ENCODE data around the gene CNP.
"Not testable (repeated sequence)": the region's sequence is repeated elsewhere in the genome, so short reads cannot be mapped to it uniquely, and the experiment has no call there.

Gene CNP

GRCh38 chr17:41966463-41967140 is at the start of gene CNP:
Gene CNP (plus strand): TSS chr17:41966795. CDS start chr17:41966885, 90 bp downstream.
- DNase-seq (ENCODE audit: low read depth in 3 of 3), result peak; percentile 79 to 91 (median 83)

DNA sequence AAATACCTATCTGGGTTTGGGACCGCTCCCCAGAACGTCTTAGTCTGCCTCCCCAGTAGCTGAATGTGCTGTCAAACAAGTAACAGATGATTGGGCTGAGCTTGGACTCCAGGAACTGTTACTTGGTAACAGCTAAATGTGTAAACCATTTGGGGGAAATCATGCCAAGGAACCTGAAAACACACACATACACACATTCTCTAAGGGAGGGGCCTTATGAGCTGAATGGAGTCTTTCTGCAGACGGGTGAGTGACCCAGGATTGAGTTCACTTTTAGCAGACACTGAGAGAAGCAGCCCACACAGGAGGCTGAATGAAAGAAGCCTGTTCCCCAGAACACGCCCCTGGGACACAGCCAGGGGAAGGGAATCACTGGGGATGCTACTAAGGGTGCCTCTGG is 49.4 kb upstream of the CNP start:
- no peak for DNase-seq (ENCODE audit: low read depth in 3 of 3)

DNA sequence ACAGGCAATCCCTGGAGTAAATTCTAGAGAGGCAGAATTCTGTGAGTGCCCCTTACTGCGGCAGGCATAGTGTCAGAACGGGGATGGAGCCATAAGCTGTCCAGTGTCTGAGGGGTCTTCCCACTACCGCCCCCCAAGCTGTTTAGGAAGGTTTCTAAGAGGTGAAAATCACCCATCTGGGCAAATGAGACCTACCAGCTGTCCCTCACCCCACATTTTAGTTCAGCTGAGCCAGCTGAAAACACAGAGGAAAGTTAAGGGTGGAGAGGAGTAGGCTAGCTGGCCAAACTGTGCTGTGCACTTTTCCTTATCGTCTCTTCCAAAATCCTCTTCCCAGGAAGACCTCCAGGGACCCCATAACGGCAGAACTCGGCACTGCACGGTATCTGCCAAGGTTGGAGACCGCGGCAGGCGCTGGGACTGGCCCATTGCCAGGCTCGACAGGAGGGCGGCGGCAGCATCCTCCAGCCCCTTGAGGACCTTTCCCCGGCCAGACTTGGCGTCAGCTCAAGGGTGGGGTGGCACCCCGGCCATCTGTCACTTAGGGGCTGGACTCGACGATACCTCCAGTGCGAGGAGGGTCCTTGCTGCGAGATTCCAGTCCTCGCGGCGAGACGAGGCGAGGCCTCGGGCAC is 48.8 kb upstream of the CNP start:
- DNase-seq (ENCODE audit: low read depth in 3 of 3), result peak in 1 of 3 donors; percentile 4

GRCh38 chr17:41918314-41919164 is 48.1 kb upstream of the CNP start, which contains the start of gene ACLY:
Gene ACLY (minus strand): TSS chr17:41918951. CDS start chr17:41913873, 5,078 bp downstream.
- peak; percentile 91 to 94 (median 92) for DNase-seq (ENCODE audit: low read depth in 3 of 3)

GRCh38 chr17:41919165-41919817 is 47.3 kb upstream of the CNP start:
- no peak for DNase-seq (ENCODE audit: low read depth in 3 of 3)

GRCh38 chr17:41919840-41920579 is 46.6 kb upstream of the CNP start:
- no peak for DNase-seq (ENCODE audit: low read depth in 3 of 3)

DNA sequence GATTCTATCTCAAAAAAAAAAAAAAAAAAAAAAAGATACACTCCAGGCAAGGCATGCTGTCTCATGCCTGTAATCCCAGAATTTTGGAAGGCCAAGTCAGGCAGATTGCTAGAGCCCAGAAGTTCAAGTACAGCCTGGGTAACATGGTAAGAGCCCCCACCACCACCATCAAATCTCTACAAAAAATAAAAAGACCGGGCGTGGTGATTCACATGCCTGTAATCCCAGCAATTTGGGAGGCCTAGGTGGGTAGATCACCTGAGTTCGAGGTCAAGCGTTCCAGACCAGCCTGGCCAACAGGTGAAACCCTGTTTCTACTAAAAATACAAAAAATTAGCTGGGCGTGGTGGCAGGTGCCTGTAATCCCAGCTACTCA is 46.0 kb upstream of the CNP start:
- no peak for DNase-seq (ENCODE audit: low read depth in 3 of 3)

GRCh38 chr17:41925991-41926590 is 40.5 kb upstream of the CNP start:
- no peak for DNase-seq (ENCODE audit: low read depth in 3 of 3)

- no peak for DNase-seq (ENCODE audit: low read depth in 3 of 3)
These were observed 37.8 kb upstream of the CNP start for GRCh38 chr17:41928693-41929251.

DNA sequence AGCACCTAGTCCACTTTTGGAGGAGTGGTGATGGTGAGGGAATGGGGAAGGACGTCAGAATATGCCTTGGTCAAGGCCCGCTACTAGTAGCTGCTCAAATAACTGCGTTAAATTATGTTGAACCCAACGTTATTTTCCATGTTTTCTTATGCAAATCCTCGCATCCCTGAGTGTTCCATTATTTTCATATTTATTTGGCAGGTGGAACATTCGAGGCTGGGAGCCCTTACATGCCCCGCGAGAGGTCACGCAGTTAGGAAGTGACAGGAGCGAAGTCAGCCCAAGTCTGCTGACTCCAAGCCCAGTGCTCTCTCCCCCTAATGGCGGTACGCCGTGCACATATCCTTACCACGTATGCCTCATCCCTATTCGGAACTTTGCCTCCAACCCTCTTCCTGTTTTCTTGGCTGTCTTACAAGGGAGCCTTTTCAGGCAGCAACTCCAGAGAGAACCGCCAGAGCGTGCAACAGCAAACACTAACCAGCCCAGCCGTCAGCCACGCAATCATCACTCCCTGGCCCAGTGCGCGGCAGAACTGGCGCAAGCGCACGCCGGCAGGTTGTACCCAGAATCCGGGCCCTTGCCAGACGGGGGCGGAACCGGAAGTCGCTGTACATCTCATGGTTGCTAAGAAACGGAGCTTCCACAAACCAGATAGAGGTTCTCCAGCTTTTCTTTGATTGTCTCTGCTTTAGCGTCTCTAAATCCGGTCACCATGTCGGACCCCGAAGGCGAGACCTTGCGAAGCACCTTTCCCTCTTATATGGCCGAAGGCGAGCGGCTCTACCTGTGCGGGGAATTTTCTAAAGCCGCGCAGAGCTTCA is 36.4 kb upstream of the CNP start, which contains the start of gene ODAD4:
Gene ODAD4 (plus strand): TSS at position 609 of the 824 bp plus-strand sequence. CDS start 107 bp downstream, at position 716.
- DNase-seq (ENCODE audit: low read depth in 3 of 3), result peak; percentile 90 to 94 (median 93)

- not testable (repeated sequence) for DNase-seq (ENCODE audit: low read depth in 3 of 3)
These were observed 35.8 kb upstream of the CNP start for GRCh38 chr17:41930833-41931156.

GRCh38 chr17:41931715-41932114 is 34.9 kb upstream of the CNP start:
- not testable (repeated sequence) for DNase-seq (ENCODE audit: low read depth in 3 of 3)

DNA sequence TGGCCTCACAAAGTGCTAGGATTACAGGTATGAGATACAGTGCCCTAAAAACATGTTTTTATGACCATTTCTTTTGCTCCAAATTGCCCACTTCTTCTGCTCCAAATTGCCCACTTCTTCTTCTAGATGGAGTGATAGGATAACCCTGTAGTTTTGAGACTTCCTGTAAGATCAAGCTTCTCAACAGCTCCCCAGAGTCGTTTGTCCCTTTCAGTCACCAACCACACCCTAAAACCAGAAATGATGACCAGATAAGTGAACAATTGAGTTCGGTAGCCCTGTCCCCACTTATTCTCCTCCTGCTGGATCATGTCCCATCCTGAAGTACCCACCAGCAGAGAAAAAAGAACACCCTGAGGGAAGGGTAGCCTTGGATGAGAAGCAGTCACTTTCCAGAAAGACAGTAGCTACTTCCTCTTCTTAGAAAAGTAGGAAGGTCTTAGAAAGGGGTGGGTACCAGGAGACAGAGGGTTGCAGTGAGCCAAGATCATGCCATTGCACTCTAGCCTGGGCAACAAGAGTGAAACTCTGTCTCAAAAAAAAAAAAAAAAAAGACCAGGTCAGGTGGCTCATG is 33.7 kb upstream of the CNP start:
- DNase-seq (ENCODE audit: low read depth in 3 of 3), result no peak

DNA sequence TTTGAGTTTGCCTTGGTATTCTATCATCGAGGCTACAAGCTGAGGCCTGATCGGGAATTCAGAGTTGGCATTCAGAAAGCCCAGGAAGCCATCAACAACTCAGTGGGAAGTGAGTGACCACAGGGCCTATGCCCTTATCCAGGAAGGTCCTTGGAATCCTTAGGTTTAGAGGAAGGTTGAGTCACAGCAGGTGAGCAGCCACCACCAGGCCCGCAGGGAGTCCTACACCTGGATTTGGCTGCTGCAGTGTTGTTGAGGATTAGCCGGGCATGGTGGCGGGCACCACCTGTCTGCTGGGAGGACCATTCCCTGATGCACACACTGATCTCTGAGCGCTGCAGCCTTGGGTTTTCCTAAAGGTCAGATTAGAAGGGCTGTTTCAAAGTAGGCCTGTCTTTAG is 31.0 kb upstream of the CNP start:
- no peak for DNase-seq (ENCODE audit: low read depth in 3 of 3)

GRCh38 chr17:41937970-41938954 is 28.3 kb upstream of the CNP start:
- DNase-seq (ENCODE audit: low read depth in 3 of 3), result no peak

- DNase-seq (ENCODE audit: low read depth in 3 of 3), result no peak
These were observed 27.4 kb upstream of the CNP start for GRCh38 chr17:41939044-41939692.

DNA sequence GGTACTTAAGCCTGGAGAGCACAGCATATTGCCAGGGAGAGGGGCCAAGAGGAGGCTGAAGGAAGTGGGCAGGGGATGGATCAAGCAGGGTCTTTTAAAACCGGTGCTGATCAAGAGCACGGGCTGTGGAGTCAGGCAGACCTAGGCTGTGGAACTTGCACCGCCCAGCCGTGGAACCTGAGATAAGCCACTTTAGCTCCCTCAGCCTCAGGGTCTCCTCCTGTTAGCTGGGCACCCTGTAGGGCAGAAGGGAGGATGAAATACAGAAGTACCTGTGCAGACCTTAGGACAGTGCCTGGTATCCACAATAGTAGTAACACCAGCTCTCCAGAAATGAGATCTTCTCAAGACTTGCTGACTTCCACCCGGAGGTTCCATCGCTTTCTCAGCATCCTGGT is 26.9 kb upstream of the CNP start:
- DNase-seq (ENCODE audit: low read depth in 3 of 3), result no peak

DNA sequence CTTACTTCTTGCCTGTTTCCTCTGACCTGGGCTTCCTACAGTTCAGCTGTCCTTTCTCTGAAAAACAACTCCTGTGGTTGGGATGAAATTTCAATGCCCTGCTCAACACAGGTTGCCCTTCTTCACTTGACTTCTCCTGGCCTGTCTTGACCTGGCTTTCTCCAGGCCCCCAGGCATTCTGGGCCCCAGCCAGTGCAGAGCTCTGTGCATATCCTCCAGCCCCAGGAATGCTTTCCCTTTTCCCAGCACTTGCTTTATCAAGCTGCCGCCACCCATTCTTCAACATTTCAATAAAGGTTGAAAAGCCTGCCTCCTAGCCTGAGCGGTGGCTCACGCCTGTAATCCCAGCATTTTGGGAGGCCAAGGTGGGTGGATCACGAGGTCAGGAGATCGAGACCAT is 25.4 kb upstream of the CNP start:
- DNase-seq (ENCODE audit: low read depth in 3 of 3), result no peak

Data from stimulated activated CD4-positive, alpha-beta T cell treated with anti-CD3 and anti-CD28 coated beads, TNF-alpha, amount 100 ng/mL, for 48 hours (primary cell).